HEK293T (cell line): ENCODE data around the gene TRIM33.

ENCODE experiments used
- CTCF ChIA-PET: fragments of 350-600 bp; formaldehyde crosslinking; extraction: SDS; loops from one replicate; lab custom pipeline; 2021; ENCODE audit warnings: antibody characterized with exemption, inconsistent platforms; lab: Yijun Ruan, JAX
- POLR2A ChIA-PET: fragments of 350-600 bp; formaldehyde crosslinking; extraction: SDS; loops from one replicate; lab custom pipeline; 2020; ENCODE audit warnings: antibody characterized with exemption, inconsistent platforms; lab: Yijun Ruan, JAX
- DNase-seq: peaks from one replicate; pipeline ENCODE4 v3.0.0; 2012; ENCODE audit warnings: mixed read lengths; ENCODE audit errors: extremely low spot score
- ARNT ChIP-seq: fragments of 450-650 bp; IDR thresholded peaks from 2 replicates; pipeline ENCODE4 v1.6.1; 2017; ENCODE audit warnings: mild to moderate bottlenecking
- BHLHE40 ChIP-seq: fragments of 450-650 bp; IDR thresholded peaks from 2 replicates; pipeline ENCODE4 v1.6.1; 2016; ENCODE audit warnings: mild to moderate bottlenecking, moderate library complexity, borderline replicate concordance
- CTBP1 ChIP-seq: fragments of 450-650 bp; IDR thresholded peaks from 2 replicates; pipeline ENCODE4 v1.6.1; 2016; ENCODE audit warnings: borderline replicate concordance
- ELF4 ChIP-seq: fragments of 450-650 bp; IDR thresholded peaks from 2 replicates; pipeline ENCODE4 v1.6.1; 2017; ENCODE audit warnings: antibody characterized with exemption
- FOXA1 ChIP-seq: fragments of 450-650 bp; IDR thresholded peaks from 2 replicates; pipeline ENCODE4 v1.6.1; 2016; ENCODE audit warnings: mild to moderate bottlenecking
- FOXK2 ChIP-seq: fragments of 450-650 bp; IDR thresholded peaks from 2 replicates; pipeline ENCODE4 v1.6.1; 2016; ENCODE audit warnings: mild to moderate bottlenecking
- FOXM1 ChIP-seq: fragments of 450-650 bp; IDR thresholded peaks from 2 replicates; pipeline ENCODE4 v1.6.1; 2017; ENCODE audit warnings: mild to moderate bottlenecking, borderline replicate concordance
- HDGF ChIP-seq: fragments of 450-650 bp; IDR thresholded peaks from 2 replicates; pipeline ENCODE4 v1.6.1; 2017; ENCODE audit warnings: antibody characterized with exemption, borderline replicate concordance
- L3MBTL2 ChIP-seq: fragments of 450-650 bp; conservative IDR thresholded peaks from 2 replicates; pipeline ENCODE4 v1.6.1; 2016; ENCODE audit warnings: mild to moderate bottlenecking
- LEF1 ChIP-seq: fragments of 450-650 bp; IDR thresholded peaks from 2 replicates; pipeline ENCODE4 v1.6.1; 2017; ENCODE audit warnings: mild to moderate bottlenecking, borderline replicate concordance
- PKNOX1 ChIP-seq: fragments of 450-650 bp; IDR thresholded peaks from 2 replicates; pipeline ENCODE4 v1.6.1; 2016
- SP1 ChIP-seq: fragments of 450-650 bp; IDR thresholded peaks from 2 replicates; pipeline ENCODE4 v1.6.1; 2017
- SUZ12 ChIP-seq: fragments of 450-650 bp; IDR thresholded peaks from 2 replicates; pipeline ENCODE4 v1.6.1; 2016; ENCODE audit warnings: mild to moderate bottlenecking
- TARDBP ChIP-seq: fragments of 450-650 bp; IDR thresholded peaks from 2 replicates; pipeline ENCODE4 v1.6.1; 2016
- ZNF384 ChIP-seq: fragments of 450-650 bp; IDR thresholded peaks from 2 replicates; pipeline ENCODE4 v1.6.1; 2016

Gene TRIM33

DNA sequence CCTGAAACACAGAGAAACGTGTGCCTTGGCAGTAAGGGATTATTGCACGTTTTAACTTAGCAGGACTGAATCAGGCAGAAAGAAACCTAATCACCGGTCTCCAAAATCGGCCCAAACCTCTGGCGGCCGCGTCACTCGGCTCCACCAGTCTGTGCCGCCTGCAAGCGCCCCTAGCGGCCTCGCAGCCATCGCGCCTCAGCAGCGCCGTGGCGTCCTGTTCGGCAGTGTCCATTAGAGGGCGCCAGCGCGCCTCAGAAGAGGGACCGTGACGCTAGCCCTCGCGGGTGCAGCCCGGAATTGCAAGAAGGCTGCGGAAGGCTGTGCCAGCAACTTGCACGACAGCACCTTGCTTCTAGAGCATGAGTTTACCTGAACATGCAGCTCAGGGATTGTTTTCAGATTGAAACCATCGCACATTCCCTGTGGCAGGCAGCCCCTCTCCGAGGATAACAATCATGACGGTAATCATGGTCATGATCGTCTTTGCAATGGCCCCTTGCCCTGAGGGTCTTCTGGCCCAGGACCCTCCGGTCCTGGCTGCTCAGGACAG lies 164.4 kb downstream of the TRIM33 start:
- POLR2A ChIA-PET = interaction anchor here (1.3 kb wide), 1 partner anchor 370 kb away, joined by 4 read pairs; the partner anchor contains the start of gene NRAS

GRCh38 chr1:114345930-114346479 lies 165.0 kb downstream of the TRIM33 start:
- DNase-seq = peak; percentile 55
- CTCF ChIA-PET = interaction anchor here (0.9 to 1.4 kb wide), 4 partner anchors 13 to 365 kb away, joined by 3 to 7 read pairs (median 4); no protein-coding TSS in a partner anchor
- TF ChIP-seq FOXM1 = 0 out of 2 replicates have a peak, but pooled peaks have one; percentile 10
- TF ChIP-seq SUZ12 = no peak
- POLR2A ChIA-PET = interaction anchor here (1.3 kb wide), 1 partner anchor 370 kb away, joined by 4 read pairs; the partner anchor contains the start of gene NRAS

More for the DNA sequence above, 164.4 kb downstream of the TRIM33 start:
- CTCF ChIA-PET = interaction anchor here (0.7 to 1.4 kb wide), 18 partner anchors 9 to 366 kb away, joined by 3 to 7 read pairs (median 3); no protein-coding TSS in a partner anchor
- peak; percentile 98 for DNase-seq
- TF ChIP-seq L3MBTL2 (no peak; the same call in 1 of the 2 replicates), ARNT (peak; percentile 76; the same call in 1 of the 2 replicates), PKNOX1 (0 out of 2 replicates have a peak, but pooled peaks have one; percentile 24)

GRCh38 chr1:114344656-114345055 lies 166.3 kb downstream of the TRIM33 start:
- no peak for TF ChIP-seq FOXA1
- TF ChIP-seq LEF1 = no peak
- TF ChIP-seq CTBP1 = no peak
- no peak for TF ChIP-seq BHLHE40
- TF ChIP-seq HDGF = no peak
- no peak for TF ChIP-seq FOXK2
- TF ChIP-seq SUZ12 = no peak
- TF ChIP-seq ELF4 = no peak
- TF ChIP-seq ARNT = no peak
- no peak for TF ChIP-seq PKNOX1
- no peak for TF ChIP-seq SP1
- no peak for TF ChIP-seq L3MBTL2
- TF ChIP-seq FOXM1 = no peak
- TF ChIP-seq ZNF384 = no peak
- TF ChIP-seq TARDBP = no peak
- CTCF ChIA-PET = no interaction called here
- DNase-seq = no peak
- POLR2A ChIA-PET = no interaction called here
